ENCODE measurements around the gene CNOT6L.

Gene CNOT6L

GRCh38 chr4:77833126-77833724 lies 14.1 kb upstream of the CNOT6L start:
- Histone ChIP-seq H4K91ac (ENCODE audit: low read depth, low read length) (no peak overlapping the region), H4K12ac (ENCODE audit: low read depth, low read length) (no peak overlapping the region), H3K9me3 (ENCODE audit: insufficient read depth, low read depth, low read length) (no peaks in the 10 kb centered on the region), H2BK12ac (ENCODE audit: low read length) (no peak overlapping the region), H2BK5ac (ENCODE audit: low read depth, low read length, poor library complexity) (no peak overlapping the region), H3K27ac (ENCODE audit: low read depth, low read length) (no peak overlapping the region), H4K8ac (ENCODE audit: low read depth, low read length) (no peak overlapping the region), H3K79me1 (ENCODE audit: low read length) (no peaks in the 10 kb centered on the region), H2AK5ac (ENCODE audit: low read length) (no peak overlapping the region), H3K4me1 (ENCODE audit: control insufficient read depth in 1 of 2, insufficient read depth in 2 of 2, low read length in 2 of 2) (no peaks in the 10 kb centered on the region), H3K9ac (ENCODE audit: low read length) (no peak overlapping the region), H3K14ac (ENCODE audit: low read length) (no peak overlapping the region), H2BK120ac (ENCODE audit: insufficient read depth, low read length, poor library complexity) (no peak overlapping the region), H3K36me3 (ENCODE audit: control insufficient read depth in 1 of 2, insufficient read depth in 2 of 2, low read length in 2 of 2) (no peaks in the 10 kb centered on the region), H3K4me3 (ENCODE audit: low read depth, low read length) (no peak overlapping the region), H3K18ac (ENCODE audit: low read length) (no peak overlapping the region), H3K23ac (ENCODE audit: low read length) (no peak overlapping the region), H3K4me2 (ENCODE audit: low read length) (no peak overlapping the region), H2AFZ (ENCODE audit: insufficient read depth, low read length, poor library complexity) (no peak overlapping the region), H3K27me3 (ENCODE audit: insufficient read depth, low read length) (no peaks in the 10 kb centered on the region), H3K4ac (ENCODE audit: low read depth, low read length) (no peak overlapping the region), H3K79me2 (ENCODE audit: control insufficient read depth, insufficient read depth, low read length, poor library complexity) (no peaks in the 10 kb centered on the region)
- no CpG with 5 or more reads among the region's 2 CpGs for WGBS (ENCODE audit: extremely low coverage, insufficient coverage, insufficient read length)
- no peak for DNase-seq

- Histone ChIP-seq H4K91ac (ENCODE audit: low read depth, low read length) (no peak overlapping the region), H3K36me3 (ENCODE audit: control insufficient read depth in 1 of 2, insufficient read depth in 2 of 2, low read length in 2 of 2) (no peaks in the 10 kb centered on the region), H2BK120ac (ENCODE audit: insufficient read depth, low read length, poor library complexity) (no peak overlapping the region), H3K27me3 (ENCODE audit: insufficient read depth, low read length) (no peaks in the 10 kb centered on the region), H3K27ac (ENCODE audit: low read depth, low read length) (no peak overlapping the region), H4K12ac (ENCODE audit: low read depth, low read length) (no peak overlapping the region), H3K79me1 (ENCODE audit: low read length) (no peaks in the 10 kb centered on the region), H3K4me3 (ENCODE audit: low read depth, low read length) (no peak overlapping the region), H4K8ac (ENCODE audit: low read depth, low read length) (no peak overlapping the region), H3K4me2 (ENCODE audit: low read length) (no peak overlapping the region), H2BK5ac (ENCODE audit: low read depth, low read length, poor library complexity) (no peak overlapping the region), H3K9me3 (ENCODE audit: insufficient read depth, low read depth, low read length) (no peaks in the 10 kb centered on the region), H3K23ac (ENCODE audit: low read length) (no peak overlapping the region), H2AFZ (ENCODE audit: insufficient read depth, low read length, poor library complexity) (no peak overlapping the region), H3K9ac (ENCODE audit: low read length) (no peak overlapping the region), H3K4ac (ENCODE audit: low read depth, low read length) (no peak overlapping the region), H3K18ac (ENCODE audit: low read length) (no peak overlapping the region), H3K79me2 (ENCODE audit: control insufficient read depth, insufficient read depth, low read length, poor library complexity) (no peaks in the 10 kb centered on the region), H2BK12ac (ENCODE audit: low read length) (no peak overlapping the region), H3K4me1 (ENCODE audit: control insufficient read depth in 1 of 2, insufficient read depth in 2 of 2, low read length in 2 of 2) (no peaks in the 10 kb centered on the region), H3K14ac (ENCODE audit: low read length) (no peak overlapping the region), H2AK5ac (ENCODE audit: low read length) (no peak overlapping the region)
- no peak for DNase-seq
Measured at GRCh38 chr4:77827343-77827742, 8.2 kb upstream of the CNOT6L start.

GRCh38 chr4:77826275-77826674 lies 7.1 kb upstream of the CNOT6L start:
- Histone ChIP-seq H4K12ac (ENCODE audit: low read depth, low read length) (no peak overlapping the region), H2BK120ac (ENCODE audit: insufficient read depth, low read length, poor library complexity) (no peak overlapping the region), H3K27ac (ENCODE audit: low read depth, low read length) (no peak overlapping the region), H3K36me3 (ENCODE audit: control insufficient read depth in 1 of 2, insufficient read depth in 2 of 2, low read length in 2 of 2) (no peaks in the 10 kb centered on the region), H3K79me1 (ENCODE audit: low read length) (no peaks in the 10 kb centered on the region), H3K4me1 (ENCODE audit: control insufficient read depth in 1 of 2, insufficient read depth in 2 of 2, low read length in 2 of 2) (no peaks in the 10 kb centered on the region), H4K8ac (ENCODE audit: low read depth, low read length) (no peak overlapping the region), H2AK5ac (ENCODE audit: low read length) (no peak overlapping the region), H3K27me3 (ENCODE audit: insufficient read depth, low read length) (no peaks in the 10 kb centered on the region), H3K9ac (ENCODE audit: low read length) (no peak overlapping the region), H4K91ac (ENCODE audit: low read depth, low read length) (no peak overlapping the region), H3K4ac (ENCODE audit: low read depth, low read length) (no peak overlapping the region), H3K4me3 (ENCODE audit: low read depth, low read length) (no peak overlapping the region), H2BK12ac (ENCODE audit: low read length) (no peak overlapping the region), H3K18ac (ENCODE audit: low read length) (no peak overlapping the region), H2AFZ (ENCODE audit: insufficient read depth, low read length, poor library complexity) (no peak overlapping the region), H3K79me2 (ENCODE audit: control insufficient read depth, insufficient read depth, low read length, poor library complexity) (no peaks in the 10 kb centered on the region), H3K9me3 (ENCODE audit: insufficient read depth, low read depth, low read length) (no peaks in the 10 kb centered on the region), H3K23ac (ENCODE audit: low read length) (no peak overlapping the region), H3K14ac (ENCODE audit: low read length) (no peak overlapping the region), H2BK5ac (ENCODE audit: low read depth, low read length, poor library complexity) (no peak overlapping the region), H3K4me2 (ENCODE audit: low read length) (no peak overlapping the region)
- DNase-seq, result no peak
- WGBS (ENCODE audit: extremely low coverage, insufficient coverage, insufficient read length), result no CpG with 5 or more reads among the region's 6 CpGs

GRCh38 chr4:77821775-77822174 lies 2.6 kb upstream of the CNOT6L start:
- Histone ChIP-seq H2BK120ac (ENCODE audit: insufficient read depth, low read length, poor library complexity) (no peak overlapping the region), H4K8ac (ENCODE audit: low read depth, low read length) (no peak overlapping the region), H3K27ac (ENCODE audit: low read depth, low read length) (no peak overlapping the region), H2AFZ (ENCODE audit: insufficient read depth, low read length, poor library complexity) (no peak overlapping the region), H3K9ac (ENCODE audit: low read length) (no peak overlapping the region), H3K14ac (ENCODE audit: low read length) (no peak overlapping the region), H3K4me2 (ENCODE audit: low read length) (no peak overlapping the region), H4K12ac (ENCODE audit: low read depth, low read length) (no peak overlapping the region), H2AK5ac (ENCODE audit: low read length) (no peak overlapping the region), H4K91ac (ENCODE audit: low read depth, low read length) (no peak overlapping the region), H3K27me3 (ENCODE audit: insufficient read depth, low read length) (no peaks in the 10 kb centered on the region), H3K4ac (ENCODE audit: low read depth, low read length) (no peak overlapping the region), H3K18ac (ENCODE audit: low read length) (no peak overlapping the region), H3K4me3 (ENCODE audit: low read depth, low read length) (no peak overlapping the region), H3K4me1 (ENCODE audit: control insufficient read depth in 1 of 2, insufficient read depth in 2 of 2, low read length in 2 of 2) (peaks cover 0 to 5% of the 10 kb centered on the region in 2 experiments), H3K79me2 (ENCODE audit: control insufficient read depth, insufficient read depth, low read length, poor library complexity) (peaks cover 8% of the 10 kb centered on the region), H3K23ac (ENCODE audit: low read length) (peak overlapping the region; percentile 93), H2BK12ac (ENCODE audit: low read length) (no peak overlapping the region), H3K79me1 (ENCODE audit: low read length) (peaks cover 17% of the 10 kb centered on the region), H3K36me3 (ENCODE audit: control insufficient read depth in 1 of 2, insufficient read depth in 2 of 2, low read length in 2 of 2) (no peaks in the 10 kb centered on the region), H3K9me3 (ENCODE audit: insufficient read depth, low read depth, low read length) (no peaks in the 10 kb centered on the region), H2BK5ac (ENCODE audit: low read depth, low read length, poor library complexity) (no peak overlapping the region)
- no CpG with 5 or more reads among the region's 1 CpG for WGBS (ENCODE audit: extremely low coverage, insufficient coverage, insufficient read length)
- no peak for DNase-seq
